HG02884 (cell line): ENCODE data around the gene NTF3.

ENCODE experiments used
- ATAC-seq: cut with Tn5 transposase; IDR thresholded peaks from one replicate; pipeline ENCODE4 v1.9.1; 2021; ENCODE audit warnings: mild to moderate bottlenecking, moderate library complexity; ENCODE audit not compliant: unreplicated experiment

The NTF3 gene

DNA sequence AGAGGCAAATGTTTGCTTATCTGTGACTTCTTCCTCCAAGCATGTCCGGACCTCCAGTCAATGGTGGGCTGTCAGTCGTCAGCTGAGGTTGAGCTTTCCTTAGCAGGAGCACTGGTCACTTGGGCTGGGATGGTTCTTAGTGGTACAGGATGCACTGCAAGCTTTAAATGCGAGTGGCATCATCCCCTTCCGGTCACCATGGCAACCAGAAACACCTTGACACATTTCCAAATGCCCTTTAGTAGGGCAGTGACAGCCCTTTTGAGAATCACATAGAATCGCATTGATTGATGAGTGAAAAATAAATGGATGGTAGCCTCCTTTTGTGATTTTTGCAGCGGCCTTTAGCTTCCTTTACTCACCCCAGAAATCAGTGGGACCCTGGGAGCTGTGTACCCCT, 24.1 kb downstream of the NTF3 start:
- ATAC-seq, result no peak

DNA sequence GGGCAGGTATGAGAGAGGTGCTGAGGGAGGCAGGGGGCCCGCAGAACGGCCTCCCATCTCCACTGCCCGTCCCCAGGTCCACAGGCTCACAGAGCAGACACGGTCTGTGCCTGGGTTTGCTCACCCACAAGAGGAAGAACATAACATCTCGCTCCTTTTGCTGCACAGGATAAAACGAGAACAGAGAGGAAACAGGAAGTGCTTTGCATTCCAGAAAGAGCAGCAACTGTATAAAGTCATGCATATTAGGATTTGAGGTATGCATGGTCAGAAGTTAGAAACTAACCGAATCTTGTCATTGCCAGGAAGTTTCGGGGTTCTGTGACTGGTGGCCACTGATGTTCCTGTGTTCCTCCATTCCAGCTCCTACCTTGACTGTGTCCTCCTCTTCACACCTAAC, 25.0 kb downstream of the NTF3 start:
- no peak for ATAC-seq

DNA sequence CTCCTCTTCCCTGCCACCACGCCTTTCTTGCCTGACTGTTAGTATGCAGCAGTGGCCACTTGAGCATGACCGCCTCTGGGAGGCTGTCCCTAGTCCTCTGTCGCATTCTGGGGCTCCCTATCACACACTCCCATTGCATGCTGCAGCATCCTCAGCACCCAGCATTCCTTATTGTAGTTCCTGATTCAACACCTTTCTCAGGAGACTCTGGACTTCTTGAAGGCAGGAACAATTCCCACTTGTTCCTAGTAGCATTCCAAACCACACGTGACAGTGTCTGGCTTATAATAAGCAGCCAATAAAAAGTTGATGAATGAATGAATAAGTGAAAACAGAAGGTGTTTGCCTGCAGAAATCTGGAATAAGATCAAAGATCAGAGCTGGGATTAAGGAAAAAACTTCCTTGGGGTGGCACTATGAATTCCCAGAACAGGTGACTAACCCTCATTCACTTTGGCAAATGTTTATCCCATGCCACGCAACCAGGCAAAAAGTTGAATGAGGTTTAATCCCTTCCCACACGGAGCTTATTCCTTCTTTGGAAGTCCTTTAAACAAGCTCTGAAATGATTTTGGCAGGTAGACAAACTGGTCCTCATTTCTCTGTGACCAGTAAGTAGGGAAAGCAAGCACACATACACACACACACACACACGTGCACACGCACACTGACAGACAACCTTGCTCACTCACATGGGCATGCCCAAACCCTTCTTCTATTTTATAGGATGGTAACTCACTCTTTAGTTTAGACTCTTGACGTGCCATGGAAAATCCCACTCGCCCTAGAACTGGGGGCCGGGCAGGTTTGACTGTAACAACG, 26.5 kb downstream of the NTF3 start:
- no peak for ATAC-seq

DNA sequence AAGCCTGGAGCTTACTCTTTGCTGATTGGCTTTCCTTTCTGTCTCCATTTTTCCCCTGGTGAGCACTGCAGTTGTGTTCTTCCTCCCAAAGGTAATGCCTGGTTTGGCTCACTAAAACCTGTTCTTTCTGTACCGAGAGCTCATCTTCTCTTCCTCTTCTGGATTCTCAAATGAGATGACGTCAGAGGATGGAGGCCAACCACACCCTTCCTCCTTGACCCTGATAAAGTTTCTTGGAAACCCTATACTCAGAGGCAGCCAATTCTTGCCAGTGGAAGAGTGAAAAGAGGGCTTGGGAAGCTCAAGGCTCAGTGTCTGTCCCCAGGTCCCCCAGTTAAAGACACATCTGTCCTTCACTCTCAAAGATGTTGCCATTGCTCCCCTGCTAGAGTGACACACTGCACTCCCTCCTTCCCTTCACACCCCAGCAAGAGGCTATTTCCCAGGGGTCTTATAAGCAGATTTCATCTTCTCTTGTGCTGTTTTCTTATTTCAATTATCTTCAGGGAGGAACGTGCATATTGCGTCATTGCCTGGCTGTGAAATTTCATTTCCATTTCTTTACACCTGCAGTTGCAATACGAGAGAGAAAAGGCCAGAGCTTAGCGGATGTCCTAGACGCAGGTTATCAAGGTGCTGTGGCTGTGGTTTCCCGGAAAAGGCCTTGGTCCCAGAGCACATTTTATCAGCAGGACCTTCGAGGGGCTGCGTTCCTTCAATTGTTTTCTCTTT, 27.3 kb downstream of the NTF3 start:
- no peak for ATAC-seq

DNA sequence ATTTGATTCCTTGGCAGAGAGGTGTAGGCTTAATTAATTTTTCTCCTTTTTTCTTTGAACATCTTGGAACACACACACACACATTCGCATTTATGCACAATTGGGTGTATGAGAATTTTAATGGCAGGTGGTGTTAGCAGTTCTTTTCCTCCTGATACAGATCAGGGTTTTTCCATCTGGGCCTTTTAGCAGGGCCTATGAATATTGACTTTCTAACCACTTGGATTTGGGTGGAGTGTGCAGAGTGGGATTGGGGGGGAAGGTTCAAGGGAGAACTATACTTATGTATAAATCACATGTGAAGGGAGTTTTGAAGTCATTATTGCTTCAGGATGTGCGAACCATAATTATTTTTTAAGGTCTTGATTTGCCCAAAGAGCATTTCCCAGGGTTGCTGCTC, 28.9 kb downstream of the NTF3 start:
- ATAC-seq, result no peak

DNA sequence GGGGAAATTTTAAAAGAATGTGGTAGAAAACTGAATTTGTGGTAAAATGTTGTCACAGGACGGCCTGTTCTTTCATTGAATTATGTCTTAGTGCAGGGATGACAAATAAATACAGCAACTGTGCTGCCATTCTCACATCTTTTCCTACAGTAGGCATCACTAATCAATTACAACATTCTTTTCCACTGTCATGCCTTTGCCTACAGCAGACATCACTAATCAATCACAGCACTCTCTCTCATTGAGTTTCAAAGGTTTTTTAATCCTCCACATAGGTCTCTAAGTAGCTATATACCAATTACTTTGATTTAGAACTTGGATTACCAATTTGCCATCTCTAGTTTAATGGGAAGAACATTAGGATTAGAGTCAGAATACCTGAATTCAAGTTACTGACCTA, 30.1 kb downstream of the NTF3 start:
- ATAC-seq, result no peak

DNA sequence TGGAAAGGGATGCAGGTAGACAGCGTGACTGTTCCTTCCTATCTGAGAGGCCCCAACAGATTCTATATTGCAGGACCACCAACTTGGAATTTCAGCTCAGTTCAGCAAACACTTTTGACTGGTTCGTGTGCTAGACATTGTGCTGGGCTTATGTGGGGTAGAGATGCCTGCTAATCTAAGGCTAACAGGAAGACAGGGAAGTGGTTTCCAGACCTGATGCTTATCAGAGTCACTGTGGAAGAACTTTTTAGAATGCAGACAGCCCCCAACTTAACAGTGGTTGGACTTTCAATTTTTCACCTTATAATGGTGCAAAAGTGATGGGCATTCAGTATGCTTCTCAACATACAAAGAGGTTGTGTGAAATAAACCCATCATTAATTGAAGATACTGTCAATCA, 32.2 kb downstream of the NTF3 start:
- no peak for ATAC-seq

DNA sequence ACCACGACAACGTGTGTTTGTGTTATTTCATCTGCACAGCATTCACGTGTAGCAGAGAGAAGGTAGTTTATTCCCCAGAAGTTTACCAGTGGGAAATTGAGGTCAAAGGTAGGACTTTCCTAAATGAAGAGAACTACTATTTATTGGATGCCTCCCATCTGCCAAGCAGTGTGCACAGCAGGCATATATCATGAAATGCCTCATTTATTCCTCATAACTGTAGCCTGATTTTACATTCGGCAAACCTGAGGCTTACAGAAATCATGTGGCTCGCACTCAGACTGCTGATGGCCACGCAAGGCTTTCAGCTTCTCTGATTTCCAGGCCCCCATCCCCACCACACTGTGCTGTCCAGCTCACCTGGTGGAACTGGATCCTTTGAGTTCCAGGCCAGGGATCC, 33.5 kb downstream of the NTF3 start:
- ATAC-seq, result no peak

DNA sequence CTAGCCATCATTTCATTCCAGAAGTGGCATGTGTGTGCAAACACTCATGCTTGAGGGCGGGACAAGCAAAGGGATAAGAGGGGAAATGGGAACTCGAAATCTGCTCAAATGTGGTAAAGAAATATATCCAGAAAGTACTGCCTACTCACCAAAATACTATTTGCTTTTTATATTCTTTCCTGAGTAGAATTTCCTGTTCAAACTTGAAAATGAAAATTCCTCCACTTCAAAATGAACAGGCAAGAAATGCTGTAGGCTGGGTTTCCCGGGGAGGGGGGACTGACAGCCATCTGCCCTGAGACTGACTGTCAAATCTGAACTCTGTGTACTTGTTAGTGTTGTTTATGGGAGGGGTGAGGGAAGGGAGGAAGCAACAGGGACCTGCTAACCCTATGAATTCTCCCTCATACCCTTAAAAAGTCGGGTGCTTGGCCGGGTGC, 34.6 kb downstream of the NTF3 start:
- ATAC-seq, result no peak

DNA sequence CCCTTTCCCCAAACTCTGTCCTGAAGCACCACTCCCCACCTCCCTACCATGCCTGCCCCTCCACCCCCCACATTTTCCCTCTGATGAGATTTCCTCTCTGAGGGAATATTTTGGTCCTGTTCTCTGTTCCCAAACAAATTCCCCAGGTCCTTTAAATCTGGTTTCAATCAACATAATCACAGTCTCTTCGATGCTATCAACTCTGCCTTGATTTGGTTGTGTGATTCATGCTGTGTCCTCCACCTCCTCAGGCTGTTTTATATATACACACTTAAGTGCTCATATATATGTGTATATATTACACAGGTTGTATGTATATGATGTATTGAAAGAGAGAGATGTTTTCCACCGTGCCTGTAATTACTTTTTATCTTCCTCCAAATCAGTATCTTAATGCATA, 36.0 kb downstream of the NTF3 start:
- ATAC-seq, result no peak

DNA sequence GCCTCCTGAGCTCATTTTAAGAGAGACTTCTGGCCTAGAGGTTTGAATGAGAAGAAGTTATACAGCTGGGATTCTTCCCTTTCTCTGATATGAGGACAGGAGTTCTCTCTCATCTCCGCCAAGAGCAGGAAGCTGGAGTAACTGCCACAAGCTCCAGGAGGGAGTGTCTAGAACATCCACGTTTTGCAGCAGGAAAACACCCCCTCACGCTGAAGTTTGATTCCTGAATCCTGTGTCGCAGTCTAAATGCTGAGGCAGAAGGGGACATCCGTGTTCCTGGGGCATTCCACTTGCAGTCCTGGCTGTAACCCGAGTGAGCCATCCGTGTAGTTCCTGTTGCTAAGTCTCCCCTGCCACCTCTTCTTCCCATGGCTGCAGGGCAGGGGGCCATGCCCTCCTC, 38.3 kb downstream of the NTF3 start:
- ATAC-seq, result no peak

DNA sequence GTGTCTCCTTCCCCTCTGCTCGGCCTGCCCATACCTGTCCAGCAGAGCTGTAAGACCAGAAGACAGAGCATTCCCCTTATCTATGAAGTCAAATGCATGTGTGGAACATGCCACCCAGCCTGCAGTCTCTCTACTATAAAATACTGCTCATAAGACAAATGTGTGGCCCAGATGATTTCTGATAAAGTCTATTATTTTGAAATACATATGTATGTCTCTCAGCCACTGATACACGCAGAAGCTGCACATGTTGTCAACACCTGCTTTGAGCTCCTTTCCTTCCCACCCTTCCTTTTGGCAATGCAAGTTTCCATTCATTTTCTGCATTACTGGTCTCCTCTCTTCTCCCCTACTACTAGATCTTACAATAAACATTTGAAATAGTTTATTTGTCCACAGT, 38.8 kb downstream of the NTF3 start:
- no peak for ATAC-seq

DNA sequence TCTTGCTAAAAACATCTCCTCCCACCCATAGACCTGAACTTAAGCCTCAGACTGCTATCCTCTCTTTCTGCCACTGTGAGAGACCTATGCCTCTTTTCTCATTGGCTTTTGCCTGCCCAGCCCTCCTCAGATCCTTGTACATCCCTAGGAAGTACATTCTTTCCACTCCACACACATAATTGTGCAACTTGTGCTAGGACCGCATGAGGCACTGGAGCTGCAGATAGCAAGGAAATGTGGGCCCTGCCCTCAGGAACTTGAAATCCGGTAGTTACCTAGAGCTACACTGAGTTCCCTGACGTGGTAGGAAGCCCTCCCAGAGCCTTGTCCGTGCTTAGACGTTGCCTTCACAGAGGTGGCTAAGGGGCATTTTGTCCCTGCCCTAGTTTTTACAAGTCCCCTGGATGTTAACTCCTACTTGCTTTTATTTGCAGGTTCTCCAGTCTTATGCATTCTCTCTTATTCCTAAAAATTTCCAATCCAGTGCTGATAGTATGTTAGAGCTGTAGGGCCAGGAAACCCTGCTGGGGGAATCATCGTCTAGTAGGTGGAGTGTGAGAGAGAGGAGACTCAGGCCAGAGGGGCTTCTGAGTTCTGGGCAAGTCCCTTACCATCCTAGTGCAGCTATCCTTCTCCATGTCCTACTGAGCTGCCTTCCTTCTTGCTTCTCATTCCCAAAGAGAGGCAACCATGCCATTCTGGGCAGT, 41.3 kb downstream of the NTF3 start:
- ATAC-seq, result no peak

DNA sequence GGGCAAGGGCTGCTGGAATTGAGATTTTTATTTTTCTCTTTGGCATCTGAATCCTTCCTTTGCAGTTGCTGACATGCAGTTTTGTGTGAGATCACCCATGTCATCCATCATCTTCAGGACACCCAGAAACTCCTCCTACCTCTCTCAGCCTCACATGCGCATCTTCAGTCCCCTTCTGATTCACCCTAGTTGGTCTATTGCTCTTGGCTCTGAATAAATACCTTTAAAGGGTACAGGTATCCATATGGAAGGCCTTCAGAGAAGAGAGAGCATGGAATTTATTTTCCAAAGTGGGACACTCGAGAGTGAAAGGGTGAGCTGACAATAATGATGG, 41.8 kb downstream of the NTF3 start:
- ATAC-seq, result no peak

DNA sequence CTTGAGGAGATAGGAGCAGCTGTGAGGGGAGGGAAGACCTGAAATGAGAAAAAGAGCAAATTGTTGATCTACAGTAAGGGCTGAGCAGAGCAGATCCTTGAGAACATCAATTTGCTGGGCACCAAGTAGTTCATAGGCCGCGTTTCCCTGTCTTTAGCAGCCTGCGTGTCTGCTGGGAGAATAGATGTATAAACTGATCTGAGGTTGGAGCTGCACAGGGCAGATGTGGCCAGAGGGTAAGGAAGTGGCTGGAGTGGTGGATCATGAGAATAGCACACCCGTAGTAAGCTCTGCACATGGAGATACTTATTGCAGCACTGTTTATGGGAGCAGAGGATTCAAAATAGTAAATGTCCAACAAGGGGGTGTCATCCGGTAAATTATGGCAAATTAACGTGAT, 44.4 kb downstream of the NTF3 start:
- no peak for ATAC-seq

DNA sequence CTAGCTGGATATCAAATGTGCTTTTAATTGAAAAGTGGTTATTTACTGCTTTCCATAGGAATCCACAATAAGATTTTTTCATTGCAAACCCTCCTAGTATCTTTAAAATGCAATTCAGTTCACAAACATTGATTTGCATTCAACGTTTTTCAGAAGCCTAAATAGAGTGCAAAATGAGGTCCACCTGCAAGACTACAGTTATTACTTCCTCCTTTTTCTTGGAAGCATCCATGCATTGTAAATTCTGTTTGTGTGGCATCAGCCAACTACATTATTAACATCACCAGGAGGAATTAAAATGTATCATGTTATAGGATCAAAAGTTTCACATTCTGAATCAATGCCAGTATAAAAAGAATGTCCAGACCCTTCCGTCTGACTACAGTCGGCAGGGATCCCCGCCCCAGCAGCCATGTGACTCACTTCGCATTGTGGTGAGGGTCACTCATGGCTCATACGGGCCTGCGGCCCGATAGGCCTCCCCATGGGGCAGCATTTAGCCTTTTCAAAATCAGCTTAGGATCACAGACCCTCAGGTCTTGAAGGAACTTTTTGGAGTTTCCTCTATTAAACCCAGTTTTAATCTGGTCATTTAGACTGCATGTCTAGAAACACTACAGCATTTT, 46.3 kb downstream of the NTF3 start:
- ATAC-seq, result no peak

DNA sequence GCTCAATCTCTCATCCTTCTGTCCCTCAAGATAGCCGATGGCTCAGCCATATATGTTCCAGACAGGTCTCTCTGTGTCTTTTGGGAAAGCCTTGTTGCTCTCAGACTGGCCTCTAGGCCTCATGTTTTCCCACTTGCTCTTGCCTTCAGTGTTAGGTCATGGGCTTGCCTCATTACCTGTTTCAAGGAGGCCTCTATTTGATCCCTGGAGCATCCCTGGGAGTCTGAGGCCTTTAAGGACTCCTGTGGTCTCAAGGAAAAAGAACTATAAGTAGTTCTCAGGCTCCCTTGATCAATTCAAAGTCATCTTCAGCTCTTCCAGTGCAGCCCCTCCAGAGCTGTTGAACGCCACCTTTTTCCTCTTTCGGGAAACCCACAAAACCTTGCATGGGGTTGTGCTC, 47.9 kb downstream of the NTF3 start:
- ATAC-seq, result no peak

DNA sequence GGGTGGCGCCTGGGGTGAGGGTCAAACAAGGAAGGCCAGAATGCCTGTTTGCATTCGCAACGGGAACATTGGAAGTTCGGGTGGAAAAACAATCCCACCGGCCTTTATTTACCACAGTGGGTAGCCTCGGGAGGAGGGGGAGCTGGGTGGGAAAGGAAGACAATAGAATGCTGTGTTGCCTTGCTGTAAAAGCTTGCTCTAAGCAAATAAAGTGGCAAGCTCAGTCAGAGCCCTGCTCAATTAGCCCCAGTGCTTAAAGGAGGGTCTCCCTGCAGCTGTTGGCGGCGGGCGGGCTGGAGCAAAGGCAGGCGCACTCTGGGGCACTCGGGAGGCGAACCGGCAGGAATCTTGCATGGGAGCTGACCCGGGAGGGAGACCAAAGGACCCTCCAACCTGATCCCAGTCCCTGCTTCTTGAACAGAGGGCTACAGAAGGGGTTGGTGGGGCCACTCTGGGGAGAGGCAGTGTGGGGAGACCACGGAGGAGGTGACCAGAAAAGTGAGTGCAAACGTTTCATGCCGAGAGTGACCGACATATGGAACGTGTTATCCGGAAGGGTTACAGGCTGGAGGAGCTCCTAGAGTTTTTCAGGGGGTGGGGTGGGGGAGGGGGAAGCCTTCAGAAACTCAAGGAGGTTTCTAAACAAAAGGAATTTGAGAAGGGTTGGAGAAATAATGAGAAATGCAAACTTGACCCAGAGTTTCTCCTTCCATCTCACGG, 48.5 kb downstream of the NTF3 start:
- no peak for ATAC-seq

DNA sequence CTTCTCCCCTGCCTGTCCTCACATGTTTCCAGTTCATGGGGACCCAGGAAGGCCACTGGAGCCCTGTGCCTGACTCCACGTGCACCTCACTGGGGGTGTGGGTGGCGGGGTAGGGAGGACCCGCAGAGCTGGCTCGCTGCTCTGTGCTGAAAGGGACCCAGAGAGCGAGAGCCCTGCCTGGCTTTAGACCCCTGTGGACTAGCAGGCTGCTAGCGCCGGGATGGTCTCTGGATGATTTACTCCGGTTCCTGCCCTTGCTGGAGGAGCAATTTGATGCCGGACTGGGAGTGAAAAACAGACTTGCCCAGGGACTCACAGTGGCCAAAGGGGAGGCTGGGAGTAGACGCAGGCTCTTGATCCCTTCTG, 49.0 kb downstream of the NTF3 start:
- ATAC-seq, result no peak

DNA sequence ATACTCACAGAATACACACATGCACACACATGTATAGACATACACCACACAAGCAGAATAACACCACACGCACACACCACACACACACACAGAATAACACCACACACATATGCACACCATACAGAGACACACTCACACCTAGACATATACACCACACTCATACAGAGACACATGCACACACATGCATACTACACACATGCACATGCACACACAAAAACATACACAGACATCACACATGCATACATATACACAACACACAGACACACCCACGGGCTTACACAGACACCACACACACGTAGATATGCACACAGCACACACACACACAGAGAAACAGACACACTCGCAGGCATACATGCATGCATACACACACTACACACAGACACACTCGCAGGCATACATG, 49.7 kb downstream of the NTF3 start:
- ATAC-seq, result no peak

DNA sequence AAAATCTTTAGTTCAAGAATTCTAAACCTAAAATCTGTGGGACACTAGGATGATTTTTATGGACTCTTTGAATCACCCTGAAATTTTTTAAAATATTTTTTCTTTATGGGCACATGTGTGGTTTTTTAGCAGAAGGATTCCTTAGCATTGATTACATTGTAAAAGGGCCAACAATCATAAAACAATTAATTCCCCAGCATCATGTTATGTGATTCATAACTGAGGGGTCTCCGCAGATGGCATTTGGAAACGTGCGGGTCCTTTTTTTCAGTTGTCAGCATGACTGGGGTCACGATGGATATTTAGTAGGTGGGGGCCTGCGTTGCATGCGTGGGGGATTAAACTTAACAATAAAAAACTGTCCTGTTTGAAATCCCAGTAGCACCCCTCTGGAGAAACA, 52.5 kb downstream of the NTF3 start:
- ATAC-seq, result no peak
